OCI-M2 (cell line): ENCODE measurements around the gene HOXA11.

ENCODE experiments used
- DNase-seq: peaks from one replicate; lab custom pipeline; 2025; ENCODE audit not compliant: unreplicated experiment; lab: John Stamatoyannopoulos, UW

Gene HOXA11

GRCh38 chr7:27159266-27160144 lies 25.5 kb downstream of the HOXA11 start:
- no peak for DNase-seq

GRCh38 chr7:27158436-27159265 lies 26.4 kb downstream of the HOXA11 start:
- DNase-seq = no peak

- DNase-seq = no peak
Measured at GRCh38 chr7:27157702-27158431, 27.2 kb downstream of the HOXA11 start.

- no peak for DNase-seq
Measured at GRCh38 chr7:27156916-27157701, 27.9 kb downstream of the HOXA11 start.

GRCh38 chr7:27156508-27156898 lies 28.5 kb downstream of the HOXA11 start, which contains the start of gene HOXA7:
TSS of gene HOXA7 (minus strand) at chr7:27156675. CDS start at chr7:27156545, 130 bp downstream.
- no peak for DNase-seq

GRCh38 chr7:27155816-27156507 lies 29.1 kb downstream of the HOXA11 start:
- no peak for DNase-seq

- no peak for DNase-seq
Measured at GRCh38 chr7:27154901-27155815, 29.9 kb downstream of the HOXA11 start.

- no peak for DNase-seq
Measured at GRCh38 chr7:27154369-27154768, 30.7 kb downstream of the HOXA11 start.

GRCh38 chr7:27153526-27153925 lies 31.5 kb downstream of the HOXA11 start:
- no peak for DNase-seq

- no peak for DNase-seq
Measured at GRCh38 chr7:27152816-27153442, 32.1 kb downstream of the HOXA11 start.

- no peak for DNase-seq
Measured at GRCh38 chr7:27151931-27152815, 32.9 kb downstream of the HOXA11 start, which contains the start of gene HOXA3. TSS of gene HOXA3 (minus strand) at chr7:27152583. CDS start at chr7:27110640, 41,943 bp downstream.

GRCh38 chr7:27151341-27151930 lies 33.6 kb downstream of the HOXA11 start:
- no peak for DNase-seq

- DNase-seq = no peak
Measured at GRCh38 chr7:27150568-27151340, 34.3 kb downstream of the HOXA11 start.

- DNase-seq = no peak
Measured at GRCh38 chr7:27149842-27150567, 35.0 kb downstream of the HOXA11 start.
